ENCODE measurements around the gene CCDC124.

DNA sequence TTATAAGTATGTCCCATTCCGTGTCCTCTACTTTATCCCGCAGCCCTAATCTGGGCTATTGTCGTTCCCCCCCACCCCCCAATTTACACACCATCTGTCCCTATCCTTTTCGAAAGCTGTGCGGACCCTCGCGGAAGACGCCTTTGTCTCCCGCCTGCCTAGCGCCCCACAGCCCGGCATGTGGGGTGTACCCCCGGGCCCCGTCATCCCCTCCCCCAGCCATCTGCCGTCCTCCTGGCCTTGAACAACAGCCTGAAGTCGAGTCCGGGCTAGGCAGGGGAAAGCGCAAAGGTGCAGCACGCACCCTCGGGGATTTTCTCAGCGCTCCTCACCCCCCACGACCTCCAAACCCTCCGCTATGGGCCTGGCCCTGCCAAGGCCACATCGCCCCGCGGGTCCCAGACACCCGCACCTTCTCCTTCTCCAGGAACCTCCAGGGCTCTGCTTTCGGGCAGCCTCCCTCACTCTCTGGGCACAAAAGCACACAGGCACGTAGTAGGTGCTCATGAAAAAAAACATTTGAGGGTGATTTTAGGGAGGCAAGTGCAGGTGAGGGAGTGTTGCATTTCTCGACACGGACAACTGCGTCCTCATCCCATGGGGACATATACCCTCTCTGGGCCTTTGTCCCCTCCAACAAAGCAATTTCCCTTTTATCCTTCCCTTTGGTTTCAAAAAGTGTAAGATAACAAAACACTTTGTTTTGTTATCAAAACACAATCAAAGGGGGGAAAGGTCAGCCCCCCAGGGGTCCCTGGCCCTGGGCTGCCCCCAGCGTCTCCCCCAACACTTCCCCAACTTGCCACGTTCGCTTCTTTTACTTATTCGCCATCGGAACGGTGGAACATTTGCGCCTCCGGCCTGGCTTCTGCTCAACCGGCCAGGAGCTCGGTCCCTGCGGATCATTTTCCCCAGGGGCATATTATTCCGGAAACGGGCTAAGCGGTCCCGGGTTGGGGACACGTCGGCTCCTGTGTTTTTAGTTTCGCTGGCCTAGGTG, 16.4 kb downstream of the CCDC124 start:
- TF ChIP-seq EZH2 (IDR thresholded peaks at IDR 0.05; ENCODE audit: borderline replicate concordance, low read depth, low read length, severe bottlenecking): no peak
- TF ChIP-seq, protein P1, sequence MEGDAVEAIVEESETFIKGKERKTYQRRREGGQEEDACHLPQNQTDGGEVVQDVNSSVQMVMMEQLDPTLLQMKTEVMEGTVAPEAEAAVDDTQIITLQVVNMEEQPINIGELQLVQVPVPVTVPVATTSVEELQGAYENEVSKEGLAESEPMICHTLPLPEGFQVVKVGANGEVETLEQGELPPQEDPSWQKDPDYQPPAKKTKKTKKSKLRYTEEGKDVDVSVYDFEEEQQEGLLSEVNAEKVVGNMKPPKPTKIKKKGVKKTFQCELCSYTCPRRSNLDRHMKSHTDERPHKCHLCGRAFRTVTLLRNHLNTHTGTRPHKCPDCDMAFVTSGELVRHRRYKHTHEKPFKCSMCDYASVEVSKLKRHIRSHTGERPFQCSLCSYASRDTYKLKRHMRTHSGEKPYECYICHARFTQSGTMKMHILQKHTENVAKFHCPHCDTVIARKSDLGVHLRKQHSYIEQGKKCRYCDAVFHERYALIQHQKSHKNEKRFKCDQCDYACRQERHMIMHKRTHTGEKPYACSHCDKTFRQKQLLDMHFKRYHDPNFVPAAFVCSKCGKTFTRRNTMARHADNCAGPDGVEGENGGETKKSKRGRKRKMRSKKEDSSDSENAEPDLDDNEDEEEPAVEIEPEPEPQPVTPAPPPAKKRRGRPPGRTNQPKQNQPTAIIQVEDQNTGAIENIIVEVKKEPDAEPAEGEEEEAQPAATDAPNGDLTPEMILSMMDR (IDR thresholded peaks at IDR 0.05; ENCODE audit: borderline replicate concordance, extremely low read depth, low read length, poor library complexity, severe bottlenecking): no peak
